ENCODE measurements around the gene ZDHHC8.

The ZDHHC8 gene

DNA sequence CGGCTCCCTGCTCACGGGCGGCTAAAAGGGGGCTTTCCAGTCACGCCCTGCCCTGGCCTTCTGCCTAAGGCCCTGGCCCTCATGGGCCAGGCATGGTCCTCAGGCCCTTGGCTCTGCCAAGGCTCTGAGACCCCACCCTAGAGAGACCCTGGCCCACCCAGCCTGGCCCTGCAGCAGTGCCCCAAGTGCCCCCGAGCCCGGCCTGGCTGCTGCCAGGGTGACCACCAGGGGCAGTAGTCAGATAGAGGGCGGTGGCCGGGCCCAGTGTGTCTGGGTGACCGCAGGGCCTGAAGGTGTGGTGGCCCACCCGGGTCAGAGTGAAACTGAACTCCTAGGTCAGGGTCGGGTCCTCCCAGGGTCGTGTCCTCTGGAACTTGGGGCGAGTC is 48.6 kb downstream of the ZDHHC8 start:
- TF ChIP-seq, protein P1, sequence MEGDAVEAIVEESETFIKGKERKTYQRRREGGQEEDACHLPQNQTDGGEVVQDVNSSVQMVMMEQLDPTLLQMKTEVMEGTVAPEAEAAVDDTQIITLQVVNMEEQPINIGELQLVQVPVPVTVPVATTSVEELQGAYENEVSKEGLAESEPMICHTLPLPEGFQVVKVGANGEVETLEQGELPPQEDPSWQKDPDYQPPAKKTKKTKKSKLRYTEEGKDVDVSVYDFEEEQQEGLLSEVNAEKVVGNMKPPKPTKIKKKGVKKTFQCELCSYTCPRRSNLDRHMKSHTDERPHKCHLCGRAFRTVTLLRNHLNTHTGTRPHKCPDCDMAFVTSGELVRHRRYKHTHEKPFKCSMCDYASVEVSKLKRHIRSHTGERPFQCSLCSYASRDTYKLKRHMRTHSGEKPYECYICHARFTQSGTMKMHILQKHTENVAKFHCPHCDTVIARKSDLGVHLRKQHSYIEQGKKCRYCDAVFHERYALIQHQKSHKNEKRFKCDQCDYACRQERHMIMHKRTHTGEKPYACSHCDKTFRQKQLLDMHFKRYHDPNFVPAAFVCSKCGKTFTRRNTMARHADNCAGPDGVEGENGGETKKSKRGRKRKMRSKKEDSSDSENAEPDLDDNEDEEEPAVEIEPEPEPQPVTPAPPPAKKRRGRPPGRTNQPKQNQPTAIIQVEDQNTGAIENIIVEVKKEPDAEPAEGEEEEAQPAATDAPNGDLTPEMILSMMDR (IDR thresholded peaks at IDR 0.05; ENCODE audit: insufficient read depth, low read length, missing control alignments) = peak; percentile 14
- POLR2A ChIA-PET = no interaction called here
- CTCF ChIA-PET = no interaction called here

DNA sequence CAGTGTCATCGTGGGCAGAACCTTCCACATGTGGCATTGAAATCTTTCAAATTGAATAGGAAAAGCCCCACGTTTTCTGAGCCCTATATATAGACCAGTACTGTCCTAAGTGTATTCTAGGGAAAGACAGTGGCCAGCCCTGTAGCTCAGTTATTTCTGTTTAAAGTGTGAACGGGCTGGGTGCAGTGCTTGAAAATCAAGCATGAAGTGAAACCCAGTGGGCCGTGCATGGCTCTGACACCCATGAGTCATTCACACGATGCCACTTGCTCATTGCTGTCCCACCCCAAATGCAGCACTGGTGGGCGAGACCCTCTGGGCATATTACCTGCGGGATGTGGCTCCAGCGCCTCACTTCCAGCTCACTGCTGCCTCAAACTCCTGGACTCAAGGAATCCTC is 49.0 kb downstream of the ZDHHC8 start:
- TF ChIP-seq, protein P1 (IDR thresholded peaks at IDR 0.05; ENCODE audit: insufficient read depth, low read length, missing control alignments) = no peak
- DNase-seq (ENCODE audit: low read depth, low spot score) = no peak
- no peak overlapping the region for H3K4me3 ChIP-seq (ENCODE audit: low read depth, low read length)
- POLR2A ChIA-PET = no interaction called here
- CTCF ChIA-PET = no interaction called here

More for the DNA sequence above, 48.6 kb downstream of the ZDHHC8 start:
- DNase-seq (ENCODE audit: low read depth, low spot score) = no peak
- H3K4me3 ChIP-seq (ENCODE audit: low read depth, low read length) = no peak overlapping the region

DNA sequence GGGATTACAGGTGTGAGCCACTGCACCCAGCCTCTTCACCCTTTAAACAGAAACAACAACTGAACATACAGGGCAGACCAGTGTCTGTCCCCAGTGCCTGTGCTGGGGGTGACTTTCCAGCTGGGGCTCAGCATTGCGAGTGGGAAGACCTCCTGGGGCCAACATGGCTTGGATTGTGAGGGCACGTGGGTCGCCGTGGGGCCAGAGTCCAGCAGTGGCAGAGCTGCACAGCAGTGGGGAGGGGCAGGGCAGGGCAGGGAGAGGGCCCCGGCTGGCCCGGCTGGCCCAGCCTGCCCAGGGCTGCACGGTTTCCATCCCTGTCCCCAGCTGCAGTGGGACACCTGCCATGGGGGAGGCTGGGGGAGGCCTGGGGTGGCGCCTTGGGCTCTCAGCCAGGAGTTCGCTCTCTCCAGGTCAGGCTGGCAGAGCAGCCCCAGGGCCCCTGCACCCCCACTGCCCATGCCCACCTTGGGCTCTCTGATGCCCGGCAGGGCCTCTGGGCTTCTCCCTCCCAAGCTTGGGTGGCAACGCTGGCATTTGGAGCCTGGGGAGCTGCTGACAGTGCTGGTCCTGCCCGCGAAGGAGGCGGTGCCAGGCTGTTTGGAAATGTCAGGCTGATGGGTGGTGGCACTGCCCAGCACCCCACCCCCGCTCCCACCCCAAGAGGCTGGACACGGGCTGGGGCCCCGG is 49.7 kb downstream of the ZDHHC8 start:
- TF ChIP-seq, protein P1 (IDR thresholded peaks at IDR 0.05; ENCODE audit: insufficient read depth, low read length, missing control alignments) = no peak
- CTCF ChIA-PET = no interaction called here
- POLR2A ChIA-PET = interaction anchor here (1.0 kb wide), 1 partner anchor 62 kb away, joined by 3 read pairs; no protein-coding TSS in a partner anchor
- no peak for DNase-seq (ENCODE audit: low read depth, low spot score)
- H3K4me3 ChIP-seq (ENCODE audit: low read depth, low read length) = no peak overlapping the region

DNA sequence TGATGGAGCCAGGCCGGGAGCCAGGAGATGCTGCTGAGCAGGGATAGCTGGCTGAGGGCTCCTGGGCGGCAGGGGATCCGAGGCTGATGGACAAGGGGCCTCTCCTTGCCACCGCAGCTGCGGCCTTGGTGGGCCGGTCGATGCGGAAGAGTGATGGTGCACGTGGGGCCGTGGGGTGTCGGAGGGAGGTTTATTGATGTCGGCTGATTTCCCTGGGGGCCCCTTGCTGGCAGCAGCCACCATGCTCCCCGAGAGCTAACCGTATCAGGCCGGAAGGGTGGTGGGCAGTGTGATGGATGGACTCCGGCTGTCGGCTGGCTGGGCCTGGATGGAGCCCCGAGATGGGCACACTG is 50.3 kb downstream of the ZDHHC8 start:
- CTCF ChIA-PET = no interaction called here
- POLR2A ChIA-PET = interaction anchor here (1.0 kb wide), 1 partner anchor 62 kb away, joined by 3 read pairs; no protein-coding TSS in a partner anchor
- H3K4me3 ChIP-seq (ENCODE audit: low read depth, low read length) = no peak overlapping the region
- DNase-seq (ENCODE audit: low read depth, low spot score) = no peak
- TF ChIP-seq, protein P1 (IDR thresholded peaks at IDR 0.05; ENCODE audit: insufficient read depth, low read length, missing control alignments) = no peak

DNA sequence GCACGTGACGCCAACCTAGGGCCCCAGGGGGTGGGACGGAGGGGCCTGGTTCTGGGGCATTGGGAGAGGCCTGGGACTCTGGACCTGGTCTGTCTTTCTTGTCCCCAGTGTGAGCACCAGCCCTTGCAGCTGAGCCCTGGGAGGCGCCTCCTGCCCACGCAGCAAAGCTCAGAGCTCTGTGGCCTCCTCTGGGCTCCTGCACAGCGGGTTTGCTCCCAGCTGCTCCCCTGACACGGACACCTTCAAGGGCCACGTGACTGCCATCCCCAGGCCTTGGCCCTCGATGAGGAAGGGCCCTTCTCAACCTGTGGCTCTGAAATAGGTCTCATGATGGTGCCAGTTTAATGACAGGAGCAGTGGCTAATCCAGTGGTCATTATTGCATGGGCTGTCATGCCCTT is 50.8 kb downstream of the ZDHHC8 start:
- ChIA-PET CTCF (no interaction called here), POLR2A (no interaction called here)
- no peak overlapping the region for H3K4me3 ChIP-seq (ENCODE audit: low read depth, low read length)
- TF ChIP-seq, protein P1 (IDR thresholded peaks at IDR 0.05; ENCODE audit: insufficient read depth, low read length, missing control alignments) = no peak
- DNase-seq (ENCODE audit: low read depth, low spot score) = no peak

DNA sequence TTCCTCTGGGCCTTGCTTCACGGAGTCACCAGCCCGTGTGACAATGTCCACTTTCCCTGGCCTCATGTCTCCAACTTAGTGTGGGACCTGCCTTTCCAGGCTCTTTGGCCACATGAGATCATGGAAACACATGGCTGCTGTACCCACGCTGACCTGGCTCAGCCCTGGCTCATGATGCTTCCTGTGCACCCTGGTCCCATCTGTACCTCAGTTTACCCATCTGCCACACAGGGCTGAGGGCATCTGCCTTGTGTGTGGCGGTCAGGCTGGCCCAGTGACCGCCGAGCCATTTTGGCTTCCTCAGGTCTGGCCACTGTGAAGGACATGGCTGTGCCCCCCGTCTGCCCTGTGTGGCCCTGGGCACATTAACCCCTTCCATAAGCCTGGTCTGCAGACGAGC is 51.5 kb downstream of the ZDHHC8 start:
- no peak for DNase-seq (ENCODE audit: low read depth, low spot score)
- TF ChIP-seq, protein P1 (IDR thresholded peaks at IDR 0.05; ENCODE audit: insufficient read depth, low read length, missing control alignments) = no peak
- ChIA-PET POLR2A (no interaction called here), CTCF (no interaction called here)
- no peak overlapping the region for H3K4me3 ChIP-seq (ENCODE audit: low read depth, low read length)
